Ascending aorta (tissue), 2 donors: ENCODE data around the gene LHX4. TPM values are rescaled to one million over a fixed set of nuclear protein-coding genes. Genes with fewer than 3 reads are reported as not detected.

ENCODE experiments used
- DNase-seq, 2 donors: peaks; one replicate each; pipeline ENCODE4 v3.0.0-alpha.2; 2019; ENCODE audit warnings: low spot score in 2 of 2
- H3K27ac ChIP-seq, 2 donors: fragments of 200-600 bp; sonication (generic); one replicate each; pipeline ENCODE4 v1.5.1; 2016 to 2017; ENCODE audit warnings: mild to moderate bottlenecking in 1 of 2
- H3K27me3 ChIP-seq: fragments of 200-600 bp; sonication (generic); one replicate; pipeline ENCODE4 v1.5.1; 2017
- H3K36me3 ChIP-seq, 2 donors: fragments of 200-600 bp; sonication (generic); one replicate each; pipeline ENCODE4 v1.5.1; 2016
- H3K4me1 ChIP-seq, 2 donors: fragments of 200-600 bp; sonication (generic); one replicate each; pipeline ENCODE4 v1.5.1; 2016 to 2017; ENCODE audit warnings: mild to moderate bottlenecking in 1 of 2
- H3K4me3 ChIP-seq, 2 donors: fragments of 200-600 bp; sonication (generic); one replicate each; pipeline ENCODE4 v1.5.1; 2016 to 2017; ENCODE audit warnings: mild to moderate bottlenecking in 1 of 2
- H3K9me3 ChIP-seq, 2 donors: fragments of 200-600 bp; sonication (generic); one replicate each; pipeline ENCODE4 v1.5.1; 2016
- intact Hi-C: fragments of 100-400 bp; cut with DNase I; formaldehyde crosslinking; loops from one replicate; pipeline ENCODE4 v1.15.1; 2023
- total RNA-seq: library from RNA; depleted of rRNA; stranded (reverse); fragments of >200 nt; gene quantifications from one replicate; pipeline ENCODE4 v1.1.0, GENCODE V29; 2016
- TF ChIP-seq, protein P1 (sequence below), 3 experiments: fragments of 200-600 bp in 2 of 3; fragments of 450-650 bp in 1 of 3; sonication (generic) in 2 of 3; IDR thresholded peaks; one replicate each; pipeline ENCODE4 v1.5.1; 2016 to 2019; ENCODE audit warnings: antibody characterized with exemption in 3 of 3, mild to moderate bottlenecking in 1 of 3, moderate library complexity in 1 of 3

The LHX4 gene
- total RNA-seq, 1 donor from 2014 or later = not detected

DNA sequence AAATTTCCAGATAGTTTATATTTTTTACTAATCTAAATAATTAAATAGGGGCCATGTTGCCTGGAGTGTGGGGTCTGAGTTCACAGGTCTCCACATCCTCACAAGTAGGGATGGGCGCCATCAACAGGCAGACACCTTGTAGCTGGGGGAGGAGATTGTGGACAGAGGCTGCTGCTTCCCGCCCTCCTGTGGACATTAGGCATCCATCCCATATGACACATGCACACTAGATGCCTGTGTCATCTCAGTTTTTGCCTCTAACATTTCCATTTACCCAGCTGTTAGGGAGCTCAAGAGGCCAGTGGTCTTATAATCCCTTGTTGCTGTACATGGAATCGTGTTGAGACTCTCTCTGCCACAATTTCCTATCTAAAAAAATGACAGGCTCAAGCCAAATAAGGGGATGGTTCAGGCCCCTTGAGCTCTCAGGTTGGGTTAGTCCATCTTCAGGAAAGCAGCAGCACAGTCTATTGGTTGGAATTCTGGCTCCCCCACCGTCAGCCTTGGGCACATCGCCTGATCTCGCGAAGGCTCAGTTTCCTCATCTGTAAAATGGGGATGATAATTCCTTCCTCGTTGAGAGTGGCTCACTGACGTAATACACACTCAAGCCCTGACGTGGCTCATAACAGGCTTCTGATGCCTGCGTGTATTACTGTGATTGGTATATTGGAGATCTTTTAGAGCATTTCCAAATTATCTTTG, 13.6 kb downstream of the LHX4 start:
- Histone ChIP-seq H3K9me3 (no peaks in the 10 kb centered on the region), H3K27me3 (peaks cover 16% of the 10 kb centered on the region), H3K36me3 (no peaks in the 10 kb centered on the region), H3K4me1 (no peaks in the 10 kb centered on the region), H3K4me3 (no peak overlapping the region), H3K27ac (no peak overlapping the region)
- DNase-seq = no peak
- TF ChIP-seq, protein P1, sequence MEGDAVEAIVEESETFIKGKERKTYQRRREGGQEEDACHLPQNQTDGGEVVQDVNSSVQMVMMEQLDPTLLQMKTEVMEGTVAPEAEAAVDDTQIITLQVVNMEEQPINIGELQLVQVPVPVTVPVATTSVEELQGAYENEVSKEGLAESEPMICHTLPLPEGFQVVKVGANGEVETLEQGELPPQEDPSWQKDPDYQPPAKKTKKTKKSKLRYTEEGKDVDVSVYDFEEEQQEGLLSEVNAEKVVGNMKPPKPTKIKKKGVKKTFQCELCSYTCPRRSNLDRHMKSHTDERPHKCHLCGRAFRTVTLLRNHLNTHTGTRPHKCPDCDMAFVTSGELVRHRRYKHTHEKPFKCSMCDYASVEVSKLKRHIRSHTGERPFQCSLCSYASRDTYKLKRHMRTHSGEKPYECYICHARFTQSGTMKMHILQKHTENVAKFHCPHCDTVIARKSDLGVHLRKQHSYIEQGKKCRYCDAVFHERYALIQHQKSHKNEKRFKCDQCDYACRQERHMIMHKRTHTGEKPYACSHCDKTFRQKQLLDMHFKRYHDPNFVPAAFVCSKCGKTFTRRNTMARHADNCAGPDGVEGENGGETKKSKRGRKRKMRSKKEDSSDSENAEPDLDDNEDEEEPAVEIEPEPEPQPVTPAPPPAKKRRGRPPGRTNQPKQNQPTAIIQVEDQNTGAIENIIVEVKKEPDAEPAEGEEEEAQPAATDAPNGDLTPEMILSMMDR (IDR thresholded peaks at IDR 0.05) = no peak
- intact Hi-C loops = no loop called here

- no peak overlapping the region for H3K4me3 ChIP-seq
- no peaks in the 10 kb centered on the region for H3K9me3 ChIP-seq
- H3K4me1 ChIP-seq = no peaks in the 10 kb centered on the region
- DNase-seq = no peak
- H3K27me3 ChIP-seq = peaks cover 9% of the 10 kb centered on the region
- TF ChIP-seq, protein P1 (IDR thresholded peaks at IDR 0.05) = no peak
- no peaks in the 10 kb centered on the region for H3K36me3 ChIP-seq
- intact Hi-C loops = no loop called here
- no peak overlapping the region for H3K27ac ChIP-seq
Observed at GRCh38 chr1:180244840-180245239, 14.8 kb downstream of the LHX4 start.

DNA sequence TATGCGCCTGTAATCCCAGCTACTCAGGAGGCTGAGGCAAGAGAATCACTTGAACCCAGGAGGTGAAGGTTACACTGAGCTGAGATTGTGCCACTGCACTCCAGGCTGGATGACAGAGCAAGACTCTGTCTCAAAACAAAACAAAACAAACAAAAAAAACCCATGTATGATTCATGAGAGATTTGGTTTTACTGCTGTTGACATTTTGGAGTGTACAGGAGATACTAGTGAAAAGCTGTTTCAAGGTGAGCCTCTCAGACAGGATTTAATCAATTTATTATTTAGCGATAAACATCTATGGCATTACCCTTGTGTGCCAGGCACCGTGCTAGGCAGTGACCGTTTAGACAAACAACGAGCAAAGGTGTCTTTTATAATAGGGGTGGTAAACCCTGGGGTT, 16.5 kb downstream of the LHX4 start:
- Histone ChIP-seq H3K4me1 (no peaks in the 10 kb centered on the region), H3K9me3 (no peaks in the 10 kb centered on the region), H3K27ac (no peak overlapping the region), H3K27me3 (peaks cover 5% of the 10 kb centered on the region), H3K4me3 (no peak overlapping the region), H3K36me3 (no peaks in the 10 kb centered on the region)
- intact Hi-C loops = no loop called here
- TF ChIP-seq, protein P1 (IDR thresholded peaks at IDR 0.05) = no peak
- DNase-seq = no peak

GRCh38 chr1:180247061-180247460, 17.0 kb downstream of the LHX4 start:
- intact Hi-C loops = no loop called here
- Histone ChIP-seq H3K27ac (no peak overlapping the region), H3K4me1 (no peaks in the 10 kb centered on the region), H3K27me3 (peaks cover 5% of the 10 kb centered on the region), H3K36me3 (no peaks in the 10 kb centered on the region), H3K4me3 (no peak overlapping the region), H3K9me3 (no peaks in the 10 kb centered on the region)
- TF ChIP-seq, protein P1 (IDR thresholded peaks at IDR 0.05) = no peak
- no peak for DNase-seq

DNA sequence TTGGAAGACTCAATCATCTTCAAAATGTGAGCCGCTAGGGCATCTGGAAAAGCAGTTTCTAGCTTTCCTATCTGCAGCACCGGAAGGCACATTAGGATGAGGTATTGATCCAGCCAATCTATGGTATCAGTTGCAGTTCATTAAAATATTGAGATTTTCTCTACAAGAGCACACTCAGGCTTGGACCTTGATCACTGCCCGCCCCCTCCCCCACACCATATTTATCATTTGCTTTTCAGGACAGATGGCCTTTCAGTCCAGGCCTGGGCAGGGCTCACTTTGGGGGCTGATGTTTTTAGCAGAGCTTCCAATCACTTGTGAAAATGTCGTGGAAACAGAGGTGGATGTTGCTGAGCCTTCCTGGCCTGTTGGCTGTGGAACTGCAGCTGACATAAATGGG, 17.5 kb downstream of the LHX4 start:
- Histone ChIP-seq H3K4me3 (no peak overlapping the region), H3K9me3 (no peaks in the 10 kb centered on the region), H3K36me3 (no peaks in the 10 kb centered on the region), H3K27me3 (peaks cover 5% of the 10 kb centered on the region), H3K27ac (no peak overlapping the region), H3K4me1 (no peaks in the 10 kb centered on the region)
- intact Hi-C loops = no loop called here
- TF ChIP-seq, protein P1 (IDR thresholded peaks at IDR 0.05) = no peak
- no peak for DNase-seq

DNA sequence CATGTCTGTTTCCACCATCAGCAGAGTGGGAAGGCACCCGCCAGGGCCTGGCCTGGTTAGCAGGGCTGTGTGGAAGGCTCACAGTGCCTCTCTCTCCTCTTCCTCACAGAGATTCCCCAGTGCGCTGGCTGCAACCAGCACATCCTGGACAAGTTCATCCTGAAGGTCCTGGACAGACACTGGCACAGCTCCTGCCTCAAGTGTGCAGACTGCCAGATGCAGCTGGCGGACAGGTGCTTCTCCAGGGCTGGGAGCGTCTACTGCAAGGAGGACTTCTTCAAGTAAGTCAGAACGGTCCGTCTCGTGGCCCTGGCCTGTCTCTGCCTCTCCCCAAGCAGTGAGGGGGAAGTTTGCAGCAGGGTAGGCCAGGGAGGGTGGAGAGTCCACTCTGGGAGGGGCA, 18.1 kb downstream of the LHX4 start:
- Histone ChIP-seq H3K4me3 (no peak overlapping the region), H3K4me1 (no peaks in the 10 kb centered on the region), H3K27ac (no peak overlapping the region), H3K9me3 (no peaks in the 10 kb centered on the region), H3K27me3 (peaks cover 5% of the 10 kb centered on the region), H3K36me3 (no peaks in the 10 kb centered on the region)
- intact Hi-C loops = no loop called here
- TF ChIP-seq, protein P1 (IDR thresholded peaks at IDR 0.05) = no peak
- no peak for DNase-seq
